ENCODE results near the gene TRA2B.

- no peak for TF ChIP-seq CTCF (IDR thresholded peaks at IDR 0.05)
- TF ChIP-seq POLR2AphosphoS5 (IDR thresholded peaks at IDR 0.05; ENCODE audit: low read depth, low read length), result no peak
Observed at GRCh38 chr3:185934174-185934557, 3.6 kb downstream of the TRA2B start.

Measured in Panc1 (cell line).